Adrenal gland (tissue), 5 donors: Measurements from ENCODE around the gene EXOC6B.

Experiments used
- POLR2A ChIP-seq, 2 donors: fragments of 450-650 bp; IDR thresholded peaks; one replicate each; pipeline ENCODE4 v1.6.1; 2017; ENCODE audit warnings: antibody characterized with exemption in 2 of 2, mild to moderate bottlenecking in 2 of 2, moderate library complexity in 1 of 2
- TF ChIP-seq, protein P1 (sequence below), 6 experiments: fragments of 450-650 bp in 4 of 6; fragments of 200-600 bp in 2 of 6; sonication (generic) in 1 of 6; IDR thresholded peaks; 1 replicate in 5 of 6; 2 replicates in 1 of 6; pipeline versions ENCODE4 v1.5.1 to v1.8.0; 2016 to 2021; ENCODE audit warnings: antibody characterized with exemption in 6 of 6, mild to moderate bottlenecking in 2 of 6, moderate library complexity in 1 of 6
- donor health status: DM: no; HTN: no; CAD: no.

DNA sequence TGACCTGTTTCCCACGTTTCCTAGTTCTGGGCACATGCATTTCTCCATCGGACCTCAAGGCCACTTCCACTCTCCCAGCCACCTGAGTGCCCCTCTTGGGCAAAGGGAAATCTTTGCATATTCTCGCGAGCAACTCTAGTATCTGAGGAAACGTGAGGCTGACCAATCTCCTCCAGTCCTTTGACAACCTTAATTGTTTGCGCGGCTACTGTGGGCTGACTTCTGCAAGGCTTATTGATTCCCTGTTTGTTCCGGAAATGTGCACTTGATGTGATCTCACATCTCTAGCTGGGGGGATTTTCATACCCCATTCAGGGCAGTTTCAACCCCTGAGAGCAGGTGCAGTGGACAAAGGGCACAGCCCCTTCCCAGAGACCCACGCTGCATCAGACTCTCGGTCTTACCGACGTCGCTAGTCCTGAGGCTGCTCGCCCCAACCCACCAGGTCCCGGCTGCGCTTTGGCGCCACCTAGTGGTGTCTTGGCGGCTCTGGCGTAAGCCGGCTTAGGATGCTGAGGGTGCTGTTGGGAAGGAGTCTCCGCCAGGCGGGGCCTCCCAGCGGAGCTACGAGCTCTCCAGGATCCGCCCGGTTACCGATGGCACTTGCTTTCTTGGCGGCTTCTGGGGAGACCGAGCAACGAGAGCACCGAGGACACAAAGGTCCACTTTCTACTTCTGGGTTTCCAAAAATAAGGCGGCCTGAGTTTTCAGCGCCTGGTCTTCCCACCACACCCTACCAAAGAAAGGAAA, 36.6 kb upstream of the EXOC6B start:
- TF ChIP-seq, protein P1, sequence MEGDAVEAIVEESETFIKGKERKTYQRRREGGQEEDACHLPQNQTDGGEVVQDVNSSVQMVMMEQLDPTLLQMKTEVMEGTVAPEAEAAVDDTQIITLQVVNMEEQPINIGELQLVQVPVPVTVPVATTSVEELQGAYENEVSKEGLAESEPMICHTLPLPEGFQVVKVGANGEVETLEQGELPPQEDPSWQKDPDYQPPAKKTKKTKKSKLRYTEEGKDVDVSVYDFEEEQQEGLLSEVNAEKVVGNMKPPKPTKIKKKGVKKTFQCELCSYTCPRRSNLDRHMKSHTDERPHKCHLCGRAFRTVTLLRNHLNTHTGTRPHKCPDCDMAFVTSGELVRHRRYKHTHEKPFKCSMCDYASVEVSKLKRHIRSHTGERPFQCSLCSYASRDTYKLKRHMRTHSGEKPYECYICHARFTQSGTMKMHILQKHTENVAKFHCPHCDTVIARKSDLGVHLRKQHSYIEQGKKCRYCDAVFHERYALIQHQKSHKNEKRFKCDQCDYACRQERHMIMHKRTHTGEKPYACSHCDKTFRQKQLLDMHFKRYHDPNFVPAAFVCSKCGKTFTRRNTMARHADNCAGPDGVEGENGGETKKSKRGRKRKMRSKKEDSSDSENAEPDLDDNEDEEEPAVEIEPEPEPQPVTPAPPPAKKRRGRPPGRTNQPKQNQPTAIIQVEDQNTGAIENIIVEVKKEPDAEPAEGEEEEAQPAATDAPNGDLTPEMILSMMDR (IDR thresholded peaks at IDR 0.05) = peak; percentile 91 to 99 (median 96)
- TF ChIP-seq POLR2A (IDR thresholded peaks at IDR 0.05) = no peak
